HK-2 (cell line): ENCODE results near the gene EML6.
A peak's percentile ranks its signal among the peaks of the same experiment; 100 is the strongest.

ENCODE experiments used
- DNase-seq: peaks from one replicate; pipeline ENCODE4 v3.0.0-alpha.2; 2018; ENCODE audit not compliant: unreplicated experiment

Gene EML6

GRCh38 chr2:54706622-54707021 is 16.8 kb upstream of the EML6 start:
- DNase-seq: no peak

GRCh38 chr2:54708584-54709335 is 14.7 kb upstream of the EML6 start:
- no peak for DNase-seq

GRCh38 chr2:54709336-54709809 is 14.1 kb upstream of the EML6 start:
- no peak for DNase-seq

GRCh38 chr2:54710216-54710615 is 13.2 kb upstream of the EML6 start:
- no peak for DNase-seq

GRCh38 chr2:54712516-54712915 is 10.9 kb upstream of the EML6 start:
- DNase-seq: no peak

- DNase-seq: no peak
Measured at GRCh38 chr2:54714996-54715395, 8.5 kb upstream of the EML6 start.

GRCh38 chr2:54716375-54716774 is 7.1 kb upstream of the EML6 start:
- DNase-seq: no peak

- no peak for DNase-seq
Measured at GRCh38 chr2:54720563-54720962, 2.9 kb upstream of the EML6 start.

- peak; percentile 14 for DNase-seq
Measured at GRCh38 chr2:54722641-54723040, 821 bp upstream of the EML6 start.

GRCh38 chr2:54723996-54724559 is 616 bp downstream of the EML6 start:
- no peak for DNase-seq

- DNase-seq: peak; percentile 12
Measured at GRCh38 chr2:54724560-54725342, 1.3 kb downstream of the EML6 start.

GRCh38 chr2:54725343-54726099 is 2.1 kb downstream of the EML6 start:
- no peak for DNase-seq

GRCh38 chr2:54726431-54726830 is 3.0 kb downstream of the EML6 start:
- DNase-seq: no peak

- DNase-seq: no peak
Measured at GRCh38 chr2:54726940-54727339, 3.5 kb downstream of the EML6 start.

- peak; percentile 37 for DNase-seq
Measured at GRCh38 chr2:54728669-54729120, 5.2 kb downstream of the EML6 start.

GRCh38 chr2:54735636-54736035 is 12.2 kb downstream of the EML6 start:
- no peak for DNase-seq

- DNase-seq: no peak
Measured at GRCh38 chr2:54738281-54738680, 14.8 kb downstream of the EML6 start.

- DNase-seq: no peak
Measured at GRCh38 chr2:54740333-54740732, 16.9 kb downstream of the EML6 start.

- DNase-seq: no peak
Measured at GRCh38 chr2:54741250-54741649, 17.8 kb downstream of the EML6 start.

GRCh38 chr2:54750040-54750439 is 26.6 kb downstream of the EML6 start:
- DNase-seq: no peak

- no peak for DNase-seq
Measured at GRCh38 chr2:54752439-54752838, 29.0 kb downstream of the EML6 start.
